Thoracic aorta (tissue), 2 donors: ENCODE data around the gene MTMR12. TPM values are rescaled to one million over a fixed set of nuclear protein-coding genes. Genes with fewer than 3 reads are reported as not detected.
A peak's percentile ranks its signal among the peaks of the same experiment; 100 is the strongest.

Experiments used
- ATAC-seq: fragments of 150-250 bp; one replicate; pipeline ENCODE4 v1.8.0; 2017; ENCODE audit warnings: low read depth; ENCODE audit not compliant: insufficient number of reproducible peaks, low FRiP score
- DNase-seq: peaks from one replicate; pipeline ENCODE4 v3.0.0-alpha.2; 2020; ENCODE audit warnings: low spot score
- H3K27ac ChIP-seq, 2 donors: fragments of 200-600 bp; sonication (generic); 1 replicate in 1 of 2; 2 replicates in 1 of 2; pipeline ENCODE4 v1.5.1; 2016; ENCODE audit warnings: mild to moderate bottlenecking in 2 of 2, moderate library complexity in 2 of 2
- H3K27me3 ChIP-seq: fragments of 200-600 bp; sonication (generic); replicated peaks from 2 replicates; pipeline ENCODE4 v1.6.0; 2016; ENCODE audit warnings: mild to moderate bottlenecking; ENCODE audit not compliant: insufficient read depth
- H3K36me3 ChIP-seq: fragments of 200-600 bp; sonication (generic); one replicate; pipeline ENCODE4 v1.5.1; 2016
- H3K4me1 ChIP-seq, 2 donors: fragments of 200-600 bp; sonication (generic); 1 replicate in 1 of 2; 2 replicates in 1 of 2; pipeline versions ENCODE4 v1.5.1 to v1.6.0; 2016; ENCODE audit warnings: low read depth in 2 of 2, mild to moderate bottlenecking in 1 of 2; ENCODE audit not compliant: control insufficient read depth in 1 of 2
- H3K4me3 ChIP-seq: fragments of 200-600 bp; sonication (generic); 2 replicates; pipeline ENCODE4 v1.5.1; 2016; ENCODE audit warnings: mild to moderate bottlenecking
- H3K9me3 ChIP-seq: fragments of 200-600 bp; sonication (generic); 2 replicates; pipeline ENCODE4 v1.5.1; 2016
- CTCF ChIP-seq: fragments of 200-600 bp; sonication (generic); IDR thresholded peaks from one replicate; pipeline ENCODE4 v1.5.1; 2019; ENCODE audit warnings: antibody characterized with exemption
- total RNA-seq, 2 donors: library from RNA; depleted of rRNA; stranded (reverse); fragments of >200 nt; gene quantifications; one replicate each; pipeline versions ENCODE4 v1.1.0 to v1.2.3, GENCODE V29; 2016

The MTMR12 gene
- total RNA-seq, 2 donors from 2014 or later, result 23.6 to 45.0 TPM

GRCh38 chr5:32197032-32197431 is 115.7 kb downstream of the MTMR12 start:
- Histone ChIP-seq H3K9me3 (no peaks in the 10 kb centered on the region), H3K27ac (no peak overlapping the region), H3K36me3 (no peaks in the 10 kb centered on the region), H3K4me3 (no peak overlapping the region), H3K4me1 (peaks cover 11 to 29% of the 10 kb centered on the region in 2 donors), H3K27me3 (no peaks in the 10 kb centered on the region)
- DNase-seq (no peak), ATAC-seq (no peak)
- TF ChIP-seq CTCF, result no peak

DNA sequence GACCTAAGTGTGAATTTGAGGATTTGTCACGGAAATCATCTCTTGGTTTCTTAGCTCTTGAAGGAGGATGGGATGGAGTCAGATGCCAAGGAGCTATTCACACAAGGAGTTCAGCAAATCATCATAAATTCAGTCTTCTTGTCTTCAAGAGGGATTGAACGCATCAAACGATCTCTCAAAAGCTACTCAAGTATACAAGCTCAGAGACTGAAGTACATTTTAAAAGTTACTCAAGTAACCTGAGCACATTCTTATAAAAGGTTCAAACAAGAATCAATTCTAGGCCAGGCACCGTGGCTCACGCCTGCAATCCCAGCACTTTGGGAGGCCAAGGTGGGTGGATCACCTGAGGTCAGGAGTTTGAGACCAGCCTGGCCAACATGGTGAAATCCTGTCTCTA is 117.5 kb downstream of the MTMR12 start:
- no peak for TF ChIP-seq CTCF
- Histone ChIP-seq H3K36me3 (no peaks in the 10 kb centered on the region), H3K4me1 (peaks cover 8 to 14% of the 10 kb centered on the region in 2 donors), H3K27me3 (no peaks in the 10 kb centered on the region), H3K9me3 (no peaks in the 10 kb centered on the region), H3K27ac (no peak overlapping the region), H3K4me3 (no peak overlapping the region)
- no peak for DNase-seq
- no peak for ATAC-seq

DNA sequence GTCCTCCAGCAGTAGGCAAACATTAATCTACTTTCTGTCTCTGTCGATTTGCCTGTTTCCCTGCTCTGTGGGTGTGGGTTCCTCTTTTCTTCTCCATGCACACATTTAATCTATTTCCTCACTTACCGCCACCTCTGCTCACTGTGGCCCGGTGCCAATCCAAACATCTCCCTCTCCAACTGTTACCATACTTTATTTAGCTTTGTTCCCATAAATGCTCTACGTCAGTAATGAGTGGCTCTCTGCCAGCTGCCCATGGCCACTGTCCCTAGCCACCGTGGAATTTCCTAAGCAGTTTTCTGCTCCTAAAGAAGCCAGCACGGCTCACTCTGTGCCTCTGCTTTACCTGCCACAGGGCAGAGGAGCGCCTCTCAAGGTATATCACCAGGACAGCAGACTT is 119.1 kb downstream of the MTMR12 start:
- peak overlapping the region in 1 of 2 donors; percentile 27 for H3K27ac ChIP-seq

DNA sequence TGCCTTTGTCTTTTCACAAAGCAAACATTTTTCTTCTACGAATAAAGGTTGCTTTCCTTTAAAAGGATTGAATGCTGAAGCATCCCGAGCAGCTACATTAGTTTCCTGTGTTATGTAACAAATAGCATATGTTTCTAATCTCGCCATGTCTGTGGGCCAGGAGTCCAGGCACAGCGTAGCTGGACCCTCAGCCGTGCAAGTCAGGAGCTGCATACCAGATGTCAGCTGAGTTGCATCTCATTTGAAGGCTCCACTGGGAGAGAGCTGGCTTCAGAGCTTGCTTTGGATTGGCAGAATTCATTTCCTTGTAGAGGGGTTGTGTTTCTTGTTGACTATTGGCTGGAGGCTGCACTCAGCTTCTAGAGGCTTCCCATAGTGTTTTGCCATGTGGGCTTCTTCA is 122.6 kb downstream of the MTMR12 start:
- Histone ChIP-seq H3K9me3 (peaks cover 6% of the 10 kb centered on the region), H3K4me1 (peaks cover 8 to 14% of the 10 kb centered on the region in 2 donors), H3K27ac (no peak overlapping the region), H3K27me3 (no peaks in the 10 kb centered on the region), H3K36me3 (no peaks in the 10 kb centered on the region), H3K4me3 (no peak overlapping the region)
- TF ChIP-seq CTCF, result no peak
- DNase-seq, result no peak
- ATAC-seq, result no peak

More for the DNA sequence above, 119.1 kb downstream of the MTMR12 start:
- Histone ChIP-seq H3K27me3 (no peaks in the 10 kb centered on the region), H3K36me3 (no peaks in the 10 kb centered on the region), H3K4me1 (peaks cover 8 to 14% of the 10 kb centered on the region in 2 donors), H3K9me3 (no peaks in the 10 kb centered on the region), H3K4me3 (peak overlapping the region; percentile 56)
- peak; percentile 88 for DNase-seq
- TF ChIP-seq CTCF, result no peak
- peak; percentile 72 for ATAC-seq

DNA sequence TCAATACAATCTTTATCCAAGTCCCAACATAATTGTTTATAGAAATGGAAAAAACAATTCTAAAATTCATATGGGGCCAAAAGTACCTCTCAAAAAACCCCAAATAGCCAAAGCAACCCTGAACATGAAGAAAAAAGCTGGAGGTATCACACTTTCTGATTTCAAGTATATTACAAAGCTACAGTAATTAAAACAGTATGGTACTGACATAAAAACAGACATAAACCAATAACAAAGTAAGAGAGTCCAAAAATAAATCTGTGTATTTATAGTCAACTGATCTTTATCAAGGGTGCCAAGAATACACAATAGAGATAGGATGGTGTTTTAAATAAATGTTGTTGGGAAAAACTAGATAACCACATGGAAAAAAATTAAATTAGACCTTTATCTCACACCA is 125.1 kb downstream of the MTMR12 start:
- no peaks in the 10 kb centered on the region for H3K4me1 ChIP-seq
- H3K27me3 ChIP-seq, result no peaks in the 10 kb centered on the region
- ATAC-seq (no peak), DNase-seq (no peak)
- peaks cover 6% of the 10 kb centered on the region for H3K9me3 ChIP-seq
- no peaks in the 10 kb centered on the region for H3K36me3 ChIP-seq
- H3K27ac ChIP-seq, result no peak overlapping the region
- no peak overlapping the region for H3K4me3 ChIP-seq
- no peak for TF ChIP-seq CTCF
